ENCODE results near the gene CHKA.
"Not testable (repeated sequence)": the region's sequence is repeated elsewhere in the genome, so short reads cannot be mapped to it uniquely, and the experiment has no call there.

Gene CHKA

GRCh38 chr11:68118706-68119448 is 2.3 kb downstream of the CHKA start:
- no peak overlapping the region for H3K4me3 ChIP-seq (ENCODE audit: low read depth, low read length)
- DNase-seq (ENCODE audit: low read depth): no peak

- H3K4me3 ChIP-seq (ENCODE audit: low read depth, low read length): no peak overlapping the region
- no peak for DNase-seq (ENCODE audit: low read depth)
These were observed 3.2 kb downstream of the CHKA start for GRCh38 chr11:68117853-68118470.

- H3K4me3 ChIP-seq (ENCODE audit: low read depth, low read length): no peak overlapping the region
- no peak for DNase-seq (ENCODE audit: low read depth)
These were observed 4.2 kb downstream of the CHKA start for GRCh38 chr11:68116974-68117373.

- H3K4me3 ChIP-seq (ENCODE audit: low read depth, low read length): no peak overlapping the region
- DNase-seq (ENCODE audit: low read depth): no peak
These were observed 5.1 kb downstream of the CHKA start for GRCh38 chr11:68116126-68116525.

- DNase-seq (ENCODE audit: low read depth): no peak
These were observed 5.9 kb downstream of the CHKA start for GRCh38 chr11:68115285-68115684.

GRCh38 chr11:68113986-68114385 is 7.2 kb downstream of the CHKA start:
- no peak overlapping the region for H3K4me3 ChIP-seq (ENCODE audit: low read depth, low read length)
- DNase-seq (ENCODE audit: low read depth): no peak

More at GRCh38 chr11:68115285-68115684, 5.9 kb downstream of the CHKA start:
- H3K4me3 ChIP-seq (ENCODE audit: low read depth, low read length): no peak overlapping the region

GRCh38 chr11:68107689-68108088 is 13.5 kb downstream of the CHKA start:
- H3K4me3 ChIP-seq (ENCODE audit: low read depth, low read length): no peak overlapping the region
- DNase-seq (ENCODE audit: low read depth): no peak

GRCh38 chr11:68106165-68106940 is 14.8 kb downstream of the CHKA start:
- no peak overlapping the region for H3K4me3 ChIP-seq (ENCODE audit: low read depth, low read length)
- DNase-seq (ENCODE audit: low read depth): no peak

- no peak for DNase-seq (ENCODE audit: low read depth)
- no peak overlapping the region for H3K4me3 ChIP-seq (ENCODE audit: low read depth, low read length)
These were observed 21.4 kb downstream of the CHKA start for GRCh38 chr11:68099474-68100405.

- H3K4me3 ChIP-seq (ENCODE audit: low read depth, low read length): no peak overlapping the region
- no peak for DNase-seq (ENCODE audit: low read depth)
These were observed 22.1 kb downstream of the CHKA start for GRCh38 chr11:68099057-68099456.

GRCh38 chr11:68096962-68097361 is 24.2 kb downstream of the CHKA start:
- no peak for DNase-seq (ENCODE audit: low read depth)
- no peak overlapping the region for H3K4me3 ChIP-seq (ENCODE audit: low read depth, low read length)

GRCh38 chr11:68093565-68093964 is 27.6 kb downstream of the CHKA start:
- no peak overlapping the region for H3K4me3 ChIP-seq (ENCODE audit: low read depth, low read length)
- DNase-seq (ENCODE audit: low read depth): no peak

GRCh38 chr11:68092946-68093345 is 28.2 kb downstream of the CHKA start:
- not testable (repeated sequence) for DNase-seq (ENCODE audit: low read depth); H3K4me3 ChIP-seq (ENCODE audit: low read depth, low read length)

GRCh38 chr11:68092411-68092810 is 28.8 kb downstream of the CHKA start:
- no peak overlapping the region for H3K4me3 ChIP-seq (ENCODE audit: low read depth, low read length)
- no peak for DNase-seq (ENCODE audit: low read depth)

GRCh38 chr11:68090706-68091105 is 30.5 kb downstream of the CHKA start:
- no peak overlapping the region for H3K4me3 ChIP-seq (ENCODE audit: low read depth, low read length)
- DNase-seq (ENCODE audit: low read depth): no peak

GRCh38 chr11:68090287-68090686 is 30.9 kb downstream of the CHKA start:
- no peak for DNase-seq (ENCODE audit: low read depth)
- no peak overlapping the region for H3K4me3 ChIP-seq (ENCODE audit: low read depth, low read length)

- no peak overlapping the region for H3K4me3 ChIP-seq (ENCODE audit: low read depth, low read length)
- DNase-seq (ENCODE audit: low read depth): no peak
These were observed 31.5 kb downstream of the CHKA start for GRCh38 chr11:68089679-68090078.

- no peak overlapping the region for H3K4me3 ChIP-seq (ENCODE audit: low read depth, low read length)
- DNase-seq (ENCODE audit: low read depth): no peak
These were observed 37.7 kb downstream of the CHKA start for GRCh38 chr11:68083517-68083916.

- DNase-seq (ENCODE audit: low read depth): no peak
- H3K4me3 ChIP-seq (ENCODE audit: low read depth, low read length): no peak overlapping the region
These were observed 38.7 kb downstream of the CHKA start for GRCh38 chr11:68082481-68082880.

All from skeletal muscle cell (primary cell).